HG03565 (cell line): ENCODE data around the gene EFCAB8.
"Not testable (repeated sequence)": the region's sequence is repeated elsewhere in the genome, so short reads cannot be mapped to it uniquely, and the experiment has no call there.

ENCODE experiments used
- ATAC-seq: cut with Tn5 transposase; IDR thresholded peaks from one replicate; pipeline ENCODE4 v1.9.1; 2021; ENCODE audit warnings: mild to moderate bottlenecking, moderate library complexity; ENCODE audit not compliant: unreplicated experiment

The EFCAB8 gene

GRCh38 chr20:32841632-32842031 lies 17.1 kb upstream of the EFCAB8 start:
- no peak for ATAC-seq

GRCh38 chr20:32842688-32843524 lies 15.8 kb upstream of the EFCAB8 start:
- no peak for ATAC-seq

- no peak for ATAC-seq
These were observed 12.9 kb upstream of the EFCAB8 start for GRCh38 chr20:32845786-32846185.

- ATAC-seq = no peak
These were observed 11.9 kb upstream of the EFCAB8 start for GRCh38 chr20:32846852-32847251.

GRCh38 chr20:32847964-32848363 lies 10.8 kb upstream of the EFCAB8 start:
- no peak for ATAC-seq

- no peak for ATAC-seq
These were observed 9.9 kb upstream of the EFCAB8 start for GRCh38 chr20:32848846-32849245.

- no peak for ATAC-seq
These were observed 9.1 kb upstream of the EFCAB8 start for GRCh38 chr20:32849577-32849976.

GRCh38 chr20:32855387-32855786 lies 3.3 kb upstream of the EFCAB8 start:
- ATAC-seq = no peak

GRCh38 chr20:32858189-32858588 lies 534 bp upstream of the EFCAB8 start:
- no peak for ATAC-seq

- no peak for ATAC-seq
These were observed 2.7 kb downstream of the EFCAB8 start for GRCh38 chr20:32861446-32861845.

- no peak for ATAC-seq
These were observed 10.8 kb downstream of the EFCAB8 start for GRCh38 chr20:32869562-32869961.

- ATAC-seq = not testable (repeated sequence)
These were observed 11.8 kb downstream of the EFCAB8 start for GRCh38 chr20:32870526-32870925.

- no peak for ATAC-seq
These were observed 12.3 kb downstream of the EFCAB8 start for GRCh38 chr20:32870985-32871384.

- no peak for ATAC-seq
These were observed 13.0 kb downstream of the EFCAB8 start for GRCh38 chr20:32871627-32872160.

GRCh38 chr20:32872266-32872665 lies 13.5 kb downstream of the EFCAB8 start:
- no peak for ATAC-seq

GRCh38 chr20:32875673-32876072 lies 16.9 kb downstream of the EFCAB8 start:
- no peak for ATAC-seq

GRCh38 chr20:32877507-32877906 lies 18.8 kb downstream of the EFCAB8 start:
- ATAC-seq = no peak

- ATAC-seq = no peak
These were observed 20.1 kb downstream of the EFCAB8 start for GRCh38 chr20:32878820-32879219.

GRCh38 chr20:32879538-32879937 lies 20.8 kb downstream of the EFCAB8 start:
- ATAC-seq = no peak

GRCh38 chr20:32880635-32881034 lies 21.9 kb downstream of the EFCAB8 start:
- ATAC-seq = no peak

- ATAC-seq = no peak
These were observed 24.4 kb downstream of the EFCAB8 start for GRCh38 chr20:32883081-32883480.

- no peak for ATAC-seq
These were observed 26.5 kb downstream of the EFCAB8 start for GRCh38 chr20:32885185-32885584.

GRCh38 chr20:32885952-32886351 lies 27.2 kb downstream of the EFCAB8 start:
- no peak for ATAC-seq
